ENCODE data around the gene EVA1C.
"Not testable (repeated sequence)": the region's sequence is repeated elsewhere in the genome, so short reads cannot be mapped to it uniquely, and the experiment has no call there.

Gene EVA1C

GRCh38 chr21:32424674-32425073 is 12.2 kb downstream of the EVA1C start:
- DNase-seq (ENCODE audit: low read depth): no peak

- no peak for DNase-seq (ENCODE audit: low read depth)
Measured at GRCh38 chr21:32425628-32426027, 13.1 kb downstream of the EVA1C start.

GRCh38 chr21:32426066-32426465 is 13.6 kb downstream of the EVA1C start:
- DNase-seq (ENCODE audit: low read depth): no peak

GRCh38 chr21:32426592-32427051 is 14.1 kb downstream of the EVA1C start:
- no peak for DNase-seq (ENCODE audit: low read depth)

GRCh38 chr21:32427958-32428623 is 15.6 kb downstream of the EVA1C start:
- DNase-seq (ENCODE audit: low read depth): no peak

- not testable (repeated sequence) for DNase-seq (ENCODE audit: low read depth)
Measured at GRCh38 chr21:32432982-32433660, 20.6 kb downstream of the EVA1C start.

GRCh38 chr21:32437729-32438128 is 25.2 kb downstream of the EVA1C start:
- DNase-seq (ENCODE audit: low read depth): no peak

GRCh38 chr21:32442566-32443318 is 30.2 kb downstream of the EVA1C start:
- no peak for DNase-seq (ENCODE audit: low read depth)

GRCh38 chr21:32445101-32445500 is 32.6 kb downstream of the EVA1C start:
- DNase-seq (ENCODE audit: low read depth): no peak

- not testable (repeated sequence) for DNase-seq (ENCODE audit: low read depth)
Measured at GRCh38 chr21:32446440-32446839, 33.9 kb downstream of the EVA1C start.

GRCh38 chr21:32447224-32447623 is 34.7 kb downstream of the EVA1C start:
- no peak for DNase-seq (ENCODE audit: low read depth)

GRCh38 chr21:32448803-32449594 is 36.5 kb downstream of the EVA1C start:
- no peak for DNase-seq (ENCODE audit: low read depth)

- not testable (repeated sequence) for DNase-seq (ENCODE audit: low read depth)
Measured at GRCh38 chr21:32450881-32451701, 38.6 kb downstream of the EVA1C start.

- DNase-seq (ENCODE audit: low read depth): not testable (repeated sequence)
Measured at GRCh38 chr21:32452191-32452590, 39.7 kb downstream of the EVA1C start.

- DNase-seq (ENCODE audit: low read depth): no peak
Measured at GRCh38 chr21:32452641-32453040, 40.1 kb downstream of the EVA1C start.

- DNase-seq (ENCODE audit: low read depth): no peak
Measured at GRCh38 chr21:32455548-32455947, 43.0 kb downstream of the EVA1C start.

GRCh38 chr21:32456497-32456918 is 44.0 kb downstream of the EVA1C start:
- DNase-seq (ENCODE audit: low read depth): no peak

GRCh38 chr21:32457360-32457840 is 44.9 kb downstream of the EVA1C start:
- DNase-seq (ENCODE audit: low read depth): no peak

- no peak for DNase-seq (ENCODE audit: low read depth)
Measured at GRCh38 chr21:32457962-32458361, 45.5 kb downstream of the EVA1C start.

- no peak for DNase-seq (ENCODE audit: low read depth)
Measured at GRCh38 chr21:32459972-32460371, 47.5 kb downstream of the EVA1C start.

GRCh38 chr21:32461503-32461902 is 49.0 kb downstream of the EVA1C start:
- no peak for DNase-seq (ENCODE audit: low read depth)
